ENCODE data around the gene SEC14L6.

The SEC14L6 gene

GRCh38 chr22:30507670-30508069, 38.9 kb downstream of the SEC14L6 start:
- no peak for DNase-seq (ENCODE audit: low spot score)
- TF ChIP-seq CTCF (IDR thresholded peaks at IDR 0.05), result no peak
- no peak overlapping the region for H3K4me3 ChIP-seq
- H3K27ac ChIP-seq, result no peak overlapping the region

- Histone ChIP-seq H3K4me3 (no peak overlapping the region), H3K27ac (no peak overlapping the region)
- DNase-seq (ENCODE audit: low spot score), result no peak
- TF ChIP-seq CTCF (IDR thresholded peaks at IDR 0.05), result no peak
Measured at GRCh38 chr22:30506507-30506968, 40.0 kb downstream of the SEC14L6 start.

GRCh38 chr22:30503551-30503950, 43.0 kb downstream of the SEC14L6 start:
- no peak overlapping the region for H3K27ac ChIP-seq
- no peak for DNase-seq (ENCODE audit: low spot score)
- TF ChIP-seq CTCF (IDR thresholded peaks at IDR 0.05), result no peak
- no peak overlapping the region for H3K4me3 ChIP-seq

- no peak for DNase-seq (ENCODE audit: low spot score)
- no peak overlapping the region for H3K27ac ChIP-seq
- TF ChIP-seq CTCF (IDR thresholded peaks at IDR 0.05), result no peak
Measured at GRCh38 chr22:30502911-30503310, 43.6 kb downstream of the SEC14L6 start.

GRCh38 chr22:30502153-30502552, 44.4 kb downstream of the SEC14L6 start:
- H3K4me3 ChIP-seq, result no peak overlapping the region
- DNase-seq (ENCODE audit: low spot score), result no peak
- H3K27ac ChIP-seq, result no peak overlapping the region
- no peak for TF ChIP-seq CTCF (IDR thresholded peaks at IDR 0.05)

More at GRCh38 chr22:30502911-30503310, 43.6 kb downstream of the SEC14L6 start:
- no peak overlapping the region for H3K4me3 ChIP-seq

GRCh38 chr22:30500628-30501027, 45.9 kb downstream of the SEC14L6 start:
- no peak for TF ChIP-seq CTCF (IDR thresholded peaks at IDR 0.05)
- no peak for DNase-seq (ENCODE audit: low spot score)
- no peak overlapping the region for H3K27ac ChIP-seq
- H3K4me3 ChIP-seq, result no peak overlapping the region

- TF ChIP-seq CTCF (IDR thresholded peaks at IDR 0.05), result no peak
- no peak for DNase-seq (ENCODE audit: low spot score)
- Histone ChIP-seq H3K27ac (no peak overlapping the region), H3K4me3 (no peak overlapping the region)
Measured at GRCh38 chr22:30497466-30498150, 48.9 kb downstream of the SEC14L6 start.

Data from coronary artery (tissue), 2 donors.